ENCODE results near the gene DMRTB1. TPM values are rescaled to one million over a fixed set of nuclear protein-coding genes. Genes with fewer than 3 reads are reported as not detected.
A peak's percentile ranks its signal among the peaks of the same experiment; 100 is the strongest.

The DMRTB1 gene
- total and polyA plus RNA-seq, 12 donors: not detected

GRCh38 chr1:53508991-53509666 is 49.9 kb downstream of the DMRTB1 start:
- no peak overlapping the region for H3K27ac ChIP-seq
- ATAC-seq (no peak), DNase-seq (peak in 1 of 2 donors; percentile 8)
- H3K9me3 ChIP-seq: no peaks in the 10 kb centered on the region
- H3K4me1 ChIP-seq: peaks cover 0 to 23% (median 6%) of the 10 kb centered on the region in 9 donors
- no peaks in the 10 kb centered on the region for H3K36me3 ChIP-seq
- intact Hi-C loops (cut with DNase I): no loop called here
- TF ChIP-seq CTCF (IDR thresholded peaks at IDR 0.05): no peak
- peaks cover 0 to 7% (median 0%) of the 10 kb centered on the region in 7 donors for H3K27me3 ChIP-seq
- H3K4me3 ChIP-seq: no peak overlapping the region
- WGBS, 2 donors: 75 to 86% methylated on average over 23 of the region's 23 CpGs

GRCh38 chr1:53509775-53510174 is 50.6 kb downstream of the DMRTB1 start:
- H3K4me3 ChIP-seq: no peak overlapping the region
- H3K27ac ChIP-seq: no peak overlapping the region
- H3K27me3 ChIP-seq: peaks cover 0 to 7% (median 0%) of the 10 kb centered on the region in 7 donors
- intact Hi-C loops (cut with DNase I): no loop called here
- 89 to 91% methylated on average over 13 of the region's 13 CpGs for WGBS, 2 donors
- H3K4me1 ChIP-seq: peaks cover 0 to 23% (median 6%) of the 10 kb centered on the region in 9 donors
- no peaks in the 10 kb centered on the region for H3K9me3 ChIP-seq
- DNase-seq (peak in 1 of 2 donors; percentile 6), ATAC-seq (no peak)
- no peak for TF ChIP-seq CTCF (IDR thresholded peaks at IDR 0.05)
- H3K36me3 ChIP-seq: no peaks in the 10 kb centered on the region

- WGBS, 2 donors: 90 to 93% methylated on average over 7 of the region's 7 CpGs
- TF ChIP-seq CTCF (IDR thresholded peaks at IDR 0.05): no peak
- ATAC-seq (no peak), DNase-seq (peak in 1 of 2 donors; percentile 2)
- H3K4me1 ChIP-seq: peaks cover 0 to 23% (median 6%) of the 10 kb centered on the region in 9 donors
- H3K9me3 ChIP-seq: no peaks in the 10 kb centered on the region
- no peak overlapping the region for H3K4me3 ChIP-seq
- H3K27me3 ChIP-seq: peaks cover 0 to 7% (median 0%) of the 10 kb centered on the region in 7 donors
- H3K27ac ChIP-seq: no peak overlapping the region
- no peaks in the 10 kb centered on the region for H3K36me3 ChIP-seq
- intact Hi-C loops (cut with DNase I): no loop called here
Measured at GRCh38 chr1:53510215-53510614, 51.0 kb downstream of the DMRTB1 start.

GRCh38 chr1:53511323-53511932 is 52.2 kb downstream of the DMRTB1 start:
- TF ChIP-seq CTCF (IDR thresholded peaks at IDR 0.05): no peak
- Histone ChIP-seq H3K9me3 (no peaks in the 10 kb centered on the region), H3K27me3 (peaks cover 0 to 7% (median 0%) of the 10 kb centered on the region in 7 donors), H3K4me3 (no peak overlapping the region), H3K36me3 (no peaks in the 10 kb centered on the region), H3K4me1 (peaks cover 0 to 23% (median 6%) of the 10 kb centered on the region in 9 donors), H3K27ac (no peak overlapping the region)
- intact Hi-C loops (cut with DNase I): no loop called here
- WGBS, 2 donors: 72 to 78% methylated on average over 13 of the region's 13 CpGs
- ATAC-seq (peak in 7 of 8 donors; percentile 41 to 78 (median 64)), DNase-seq (peak in 1 of 2 donors; percentile 35)
